Measurements from ENCODE around the gene ANKS1B. TPM values are rescaled to one million over a fixed set of nuclear protein-coding genes. Genes with fewer than 3 reads are reported as not detected.

ANKS1B gene
- total and polyA plus RNA-seq, 2 of the 4 experiments (the other 2 are of a cell fraction), result 0.17 to 0.18 TPM

- ATAC-seq (ENCODE audit: low read depth), result no peak
- Histone ChIP-seq H3K9me1 (ENCODE audit: insufficient read depth, low read length) (no peaks in the 10 kb centered on the region), H3K27me3 (ENCODE audit: control insufficient read depth, insufficient read depth, low read length) (no peaks in the 10 kb centered on the region), H3K27ac (ENCODE audit: insufficient read depth, low read length) (no peak overlapping the region), H3K4me1 (ENCODE audit: control insufficient read depth, insufficient read depth, low read length) (no peaks in the 10 kb centered on the region), H3K4me3 (ENCODE audit: insufficient read depth, low read depth, low read length) (no peak overlapping the region), H3K9me3 (ENCODE audit: control insufficient read depth, insufficient read depth, low read length) (no peaks in the 10 kb centered on the region), H3K9ac (ENCODE audit: low read depth, low read length) (no peak overlapping the region), H3K36me3 (ENCODE audit: control insufficient read depth, insufficient read depth, low read length) (no peaks in the 10 kb centered on the region), H2AK5ac (ENCODE audit: low read depth, low read length) (no peak overlapping the region), H2BK20ac (ENCODE audit: low read depth, low read length) (no peak overlapping the region), H2AK9ac (replicated peaks; ENCODE audit: low read depth, low read length, poor library complexity) (no peak overlapping the region), H2BK15ac (ENCODE audit: low read depth, low read length) (no peak overlapping the region), H4K20me1 (ENCODE audit: insufficient read depth, low read length) (no peaks in the 10 kb centered on the region), H3K4me2 (ENCODE audit: low read depth, low read length) (no peak overlapping the region), H3K56ac (ENCODE audit: extremely low read depth, insufficient read depth, low read length) (no peak overlapping the region), H4K91ac (ENCODE audit: insufficient read depth, low read depth, low read length) (no peak overlapping the region), H2BK120ac (ENCODE audit: low read depth, low read length) (no peak overlapping the region), H2AFZ (replicated peaks; ENCODE audit: low read length, poor library complexity) (no peak overlapping the region), H3K14ac (replicated peaks; ENCODE audit: low read depth, low read length) (no peak overlapping the region), H3K23ac (ENCODE audit: low read depth, low read length) (no peak overlapping the region), H3K18ac (ENCODE audit: low read depth, low read length) (no peak overlapping the region), H3K79me1 (ENCODE audit: low read depth in 1 of 2, low read length in 2 of 2) (no peaks in the 10 kb centered on the region), H3K4ac (ENCODE audit: low read depth, low read length) (no peak overlapping the region), H4K8ac (ENCODE audit: low read depth in 2 of 2, low read length in 2 of 2) (no peak overlapping the region), H4K5ac (ENCODE audit: low read depth, low read length) (no peak overlapping the region), H2BK5ac (ENCODE audit: low read depth, low read length, poor library complexity, severe bottlenecking) (no peak overlapping the region)
- in situ Hi-C loops (cut with MboI; ENCODE audit: low sequenced_read_pairs), result no loop called here
- BruUV-seq (replicated peaks), result no TSS peak
- POLR2A ChIA-PET (ENCODE audit: unreplicated experiment), result no interaction called here
- intact Hi-C loops (cut with micrococcal nuclease), result no loop called here
- dilution Hi-C loops (cut with HindIII; ENCODE audit: low sequenced_read_pairs, unreplicated experiment), result no loop called here
- CTCF ChIA-PET, result no interaction called here
- TF ChIP-seq FOS (IDR thresholded peaks at IDR 0.05; ENCODE audit: low read depth, low read length) (no peak), RAD21 (IDR thresholded peaks at IDR 0.05; ENCODE audit: low read length) (no peak), CHD1 (IDR thresholded peaks at IDR 0.05; ENCODE audit: low read depth, low read length) (no peak), CEBPB (IDR thresholded peaks at IDR 0.05; ENCODE audit: low read depth, low read length) (no peak), RFX5 (IDR thresholded peaks at IDR 0.05; ENCODE audit: low read depth, low read length) (no peak), CTCF (conservative IDR thresholded peaks at IDR 0.05; ENCODE audit: low read depth, low read length) (no peak), MXI1 (IDR thresholded peaks at IDR 0.05; ENCODE audit: borderline replicate concordance, low read depth, low read length) (no peak), SMC3 (IDR thresholded peaks at IDR 0.05; ENCODE audit: low read depth, low read length) (no peak)
- WGBS, 2 experiments (ENCODE audit: extremely low coverage in 2 of 2, insufficient read length in 1 of 2), result 20% methylated on average over 1 of the region's 3 CpGs; no CpG with 5 or more reads in 1 of the 2 experiments
- no peak for DNase-seq
Observed at GRCh38 chr12:98863167-98863566, 1121.6 kb downstream of the ANKS1B start.

Measured in IMR-90 (cell line).